Breast epithelium (tissue), 3 donors: ENCODE data around the gene LIPJ.

Source experiments
- POLR2A ChIP-seq: fragments of 450-650 bp; IDR thresholded peaks from one replicate; pipeline ENCODE4 v1.6.1; 2016; ENCODE audit warnings: antibody characterized with exemption, mild to moderate bottlenecking, moderate library complexity
- POLR2AphosphoS5 ChIP-seq, 3 donors: sonication (generic); formaldehyde crosslinking; IDR thresholded peaks; one replicate each; pipeline ENCODE4 v1.6.1; 2017; ENCODE audit warnings: antibody characterized with exemption in 3 of 3
- TF ChIP-seq, protein P1 (sequence below), 3 donors: fragments of 450-650 bp; IDR thresholded peaks; one replicate each; pipeline ENCODE4 v1.5.1; 2016 to 2017; ENCODE audit warnings: antibody characterized with exemption in 3 of 3, mild to moderate bottlenecking in 3 of 3, moderate library complexity in 3 of 3

DNA sequence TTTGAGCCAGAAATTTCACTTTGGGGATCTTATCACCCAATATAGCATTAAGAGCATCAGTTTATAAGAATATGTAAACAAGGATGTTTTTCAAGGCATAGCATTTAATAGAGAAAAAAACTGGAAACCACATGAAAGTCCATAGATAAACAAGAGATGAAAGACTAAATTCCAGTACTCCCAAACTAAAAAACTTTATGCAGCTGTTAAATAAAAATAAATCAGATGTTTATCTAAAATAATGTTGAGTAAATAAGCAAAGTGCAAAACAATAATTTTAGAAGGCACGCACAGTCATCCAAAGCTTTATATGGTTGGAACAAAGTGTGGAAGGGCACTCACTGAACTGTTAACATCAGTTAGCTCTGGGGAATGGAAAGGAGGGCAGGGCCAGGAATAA lies 24.4 kb upstream of the LIPJ start:
- TF ChIP-seq POLR2A (no peak), POLR2AphosphoS5 (IDR thresholded peaks at IDR 0.05) (no peak)
- TF ChIP-seq, protein P1, sequence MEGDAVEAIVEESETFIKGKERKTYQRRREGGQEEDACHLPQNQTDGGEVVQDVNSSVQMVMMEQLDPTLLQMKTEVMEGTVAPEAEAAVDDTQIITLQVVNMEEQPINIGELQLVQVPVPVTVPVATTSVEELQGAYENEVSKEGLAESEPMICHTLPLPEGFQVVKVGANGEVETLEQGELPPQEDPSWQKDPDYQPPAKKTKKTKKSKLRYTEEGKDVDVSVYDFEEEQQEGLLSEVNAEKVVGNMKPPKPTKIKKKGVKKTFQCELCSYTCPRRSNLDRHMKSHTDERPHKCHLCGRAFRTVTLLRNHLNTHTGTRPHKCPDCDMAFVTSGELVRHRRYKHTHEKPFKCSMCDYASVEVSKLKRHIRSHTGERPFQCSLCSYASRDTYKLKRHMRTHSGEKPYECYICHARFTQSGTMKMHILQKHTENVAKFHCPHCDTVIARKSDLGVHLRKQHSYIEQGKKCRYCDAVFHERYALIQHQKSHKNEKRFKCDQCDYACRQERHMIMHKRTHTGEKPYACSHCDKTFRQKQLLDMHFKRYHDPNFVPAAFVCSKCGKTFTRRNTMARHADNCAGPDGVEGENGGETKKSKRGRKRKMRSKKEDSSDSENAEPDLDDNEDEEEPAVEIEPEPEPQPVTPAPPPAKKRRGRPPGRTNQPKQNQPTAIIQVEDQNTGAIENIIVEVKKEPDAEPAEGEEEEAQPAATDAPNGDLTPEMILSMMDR (IDR thresholded peaks at IDR 0.05), result no peak
